Tibial nerve (tissue), 4 donors: Measurements from ENCODE around the gene DYNC1I1.

Experiments
- EP300 ChIP-seq, 2 donors: sonication (generic); formaldehyde crosslinking; IDR thresholded peaks; one replicate each; pipeline ENCODE4 v1.6.1; 2017; ENCODE audit warnings: antibody characterized with exemption in 2 of 2, mild to moderate bottlenecking in 1 of 2
- POLR2A ChIP-seq, 2 donors: fragments of 450-650 bp; IDR thresholded peaks; one replicate each; pipeline ENCODE4 v1.6.1; 2017; ENCODE audit warnings: antibody characterized with exemption in 2 of 2, mild to moderate bottlenecking in 2 of 2, moderate library complexity in 2 of 2
- TF ChIP-seq, protein P1 (sequence below), 5 experiments: fragments of 200-600 bp in 3 of 5; fragments of 450-650 bp in 2 of 5; sonication (generic) in 3 of 5; IDR thresholded peaks; one replicate each; pipeline ENCODE4 v1.5.1; 2016 to 2019; ENCODE audit warnings: antibody characterized with exemption in 5 of 5, mild to moderate bottlenecking in 3 of 5, moderate library complexity in 2 of 5

DNA sequence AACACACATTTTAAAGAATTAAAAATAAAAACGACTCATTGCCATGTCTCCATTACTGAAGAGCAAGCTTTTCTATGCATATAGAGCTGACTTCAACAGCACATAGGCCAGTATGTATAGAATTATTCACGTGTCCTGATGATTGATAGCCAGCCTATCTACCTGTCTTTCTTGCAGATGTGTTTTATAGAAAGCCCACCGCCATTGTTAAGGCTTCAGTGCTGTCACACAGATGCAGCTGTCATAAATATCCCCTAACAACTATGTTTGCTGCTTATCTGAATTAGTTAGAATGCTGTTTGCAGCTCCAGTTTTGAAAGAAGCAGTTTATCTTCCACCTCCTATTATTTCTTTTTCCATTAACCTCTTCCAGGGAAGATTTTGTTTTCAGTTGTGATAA is 313.6 kb downstream of the DYNC1I1 start:
- TF ChIP-seq, protein P1, sequence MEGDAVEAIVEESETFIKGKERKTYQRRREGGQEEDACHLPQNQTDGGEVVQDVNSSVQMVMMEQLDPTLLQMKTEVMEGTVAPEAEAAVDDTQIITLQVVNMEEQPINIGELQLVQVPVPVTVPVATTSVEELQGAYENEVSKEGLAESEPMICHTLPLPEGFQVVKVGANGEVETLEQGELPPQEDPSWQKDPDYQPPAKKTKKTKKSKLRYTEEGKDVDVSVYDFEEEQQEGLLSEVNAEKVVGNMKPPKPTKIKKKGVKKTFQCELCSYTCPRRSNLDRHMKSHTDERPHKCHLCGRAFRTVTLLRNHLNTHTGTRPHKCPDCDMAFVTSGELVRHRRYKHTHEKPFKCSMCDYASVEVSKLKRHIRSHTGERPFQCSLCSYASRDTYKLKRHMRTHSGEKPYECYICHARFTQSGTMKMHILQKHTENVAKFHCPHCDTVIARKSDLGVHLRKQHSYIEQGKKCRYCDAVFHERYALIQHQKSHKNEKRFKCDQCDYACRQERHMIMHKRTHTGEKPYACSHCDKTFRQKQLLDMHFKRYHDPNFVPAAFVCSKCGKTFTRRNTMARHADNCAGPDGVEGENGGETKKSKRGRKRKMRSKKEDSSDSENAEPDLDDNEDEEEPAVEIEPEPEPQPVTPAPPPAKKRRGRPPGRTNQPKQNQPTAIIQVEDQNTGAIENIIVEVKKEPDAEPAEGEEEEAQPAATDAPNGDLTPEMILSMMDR (IDR thresholded peaks at IDR 0.05), result no peak
- TF ChIP-seq POLR2A (IDR thresholded peaks at IDR 0.05) (no peak), EP300 (IDR thresholded peaks at IDR 0.05) (no peak)
